Astrocyte (in vitro differentiated cells and primary cell): ENCODE data around the gene MZB1. TPM values are rescaled to one million over a fixed set of nuclear protein-coding genes. Genes with fewer than 3 reads are reported as not detected.

Experiments
- DNase-seq: peaks from one replicate; pipeline ENCODE4 v3.0.0-alpha.2; 2010; ENCODE audit warnings: low read depth
- FAIRE-seq: peaks from 2 replicates; lab custom pipeline; 2011; peaks lifted over from hg19 to GRCh38; lab: Jason Lieb, UNC
- H2AFZ ChIP-seq: 2 replicates; pipeline ENCODE4 v1.6.0; 2012; ENCODE audit warnings: low read depth, low read length, inconsistent platforms
- H3K27ac ChIP-seq: 2 replicates; pipeline ENCODE4 v1.5.1; 2011; ENCODE audit warnings: low read depth, low read length, inconsistent platforms
- H3K27me3 ChIP-seq: 2 replicates; pipeline ENCODE4 v1.6.0; 2011; ENCODE audit warnings: low read length, inconsistent platforms; ENCODE audit not compliant: insufficient read depth
- H3K36me3 ChIP-seq: 2 replicates; pipeline ENCODE4 v1.5.1; 2011; ENCODE audit warnings: low read length, inconsistent platforms; ENCODE audit not compliant: insufficient read depth
- H3K4me1 ChIP-seq: 2 replicates; pipeline ENCODE4 v1.5.1; 2011; ENCODE audit warnings: low read length, inconsistent platforms; ENCODE audit not compliant: insufficient read depth
- H3K4me2 ChIP-seq: 2 replicates; pipeline ENCODE4 v1.6.0; 2012; ENCODE audit warnings: low read length, inconsistent platforms
- H3K4me3 ChIP-seq: 2 replicates; pipeline ENCODE4 v1.5.1; 2011; ENCODE audit warnings: low read depth, mild to moderate bottlenecking, low read length, inconsistent platforms; ENCODE audit not compliant: insufficient read depth
- H3K79me2 ChIP-seq: 2 replicates; pipeline ENCODE4 v1.6.0; 2012; ENCODE audit warnings: mild to moderate bottlenecking, low read length, inconsistent platforms; ENCODE audit not compliant: insufficient read depth
- H3K9ac ChIP-seq: 2 replicates; pipeline ENCODE4 v1.6.0; 2012; ENCODE audit warnings: mild to moderate bottlenecking, low read length, inconsistent platforms
- H3K9me3 ChIP-seq: 2 replicates; pipeline ENCODE4 v1.5.1; 2012; ENCODE audit warnings: low read depth, mild to moderate bottlenecking, low read length, inconsistent platforms; ENCODE audit not compliant: insufficient read depth
- H4K20me1 ChIP-seq: 2 replicates; pipeline ENCODE4 v1.6.0; 2012; ENCODE audit warnings: low read length, inconsistent platforms; ENCODE audit not compliant: insufficient read depth
- H3K27ac Mint-ChIP-seq: one replicate; pipeline ENCODE4 v1.8.0; 2021; ENCODE audit warnings: mild to moderate bottlenecking, mixed read lengths; ENCODE audit not compliant: unreplicated experiment
- H3K27me3 Mint-ChIP-seq: one replicate; pipeline ENCODE4 v1.8.0; 2021; ENCODE audit warnings: low read depth, mixed read lengths; ENCODE audit not compliant: unreplicated experiment
- H3K36me3 Mint-ChIP-seq: one replicate; pipeline ENCODE4 v1.8.0; 2021; ENCODE audit warnings: low read depth, mixed read lengths; ENCODE audit not compliant: unreplicated experiment
- H3K4me1 Mint-ChIP-seq: one replicate; pipeline ENCODE4 v1.8.0; 2021; ENCODE audit warnings: low read depth, mixed read lengths; ENCODE audit not compliant: unreplicated experiment
- H3K4me3 Mint-ChIP-seq: one replicate; pipeline ENCODE4 v1.8.0; 2021; ENCODE audit warnings: mild to moderate bottlenecking, moderate library complexity, mixed read lengths; ENCODE audit not compliant: unreplicated experiment
- H3K9me3 Mint-ChIP-seq: one replicate; pipeline ENCODE4 v1.8.0; 2021; ENCODE audit warnings: mild to moderate bottlenecking, mixed read lengths; ENCODE audit not compliant: unreplicated experiment
- CTCF ChIP-seq: IDR thresholded peaks from 2 replicates; pipeline ENCODE4 v1.5.1; 2011; ENCODE audit warnings: low read depth, mild to moderate bottlenecking, inconsistent platforms, low read length, moderate library complexity; ENCODE audit not compliant: insufficient read depth
- EZH2 ChIP-seq: IDR thresholded peaks from 2 replicates; pipeline ENCODE4 v1.6.1; 2012; ENCODE audit warnings: mild to moderate bottlenecking, low read length, inconsistent platforms; ENCODE audit not compliant: insufficient read depth
- total RNA-seq: library from RNA; stranded (reverse); gene quantifications from 2 replicates; pipeline ENCODE4 v1.2.1, GENCODE V29; 2021

Gene MZB1
- total RNA-seq, 1 donor from 2014 or later, result not detected

- DNase-seq (no peak), FAIRE-seq (no peak)
- TF ChIP-seq EZH2 (no peak), CTCF (no peak)
- no peak overlapping the region for H2AFZ ChIP-seq
- no peaks in the 10 kb centered on the region for H3K27me3 ChIP-seq
- no peaks in the 10 kb centered on the region for H3K36me3 ChIP-seq
- Mint-ChIP-seq H3K4me1 (no peaks in the 10 kb centered on the region), H3K36me3 (peaks cover 7% of the 10 kb centered on the region), H3K27ac (peak overlapping the region; percentile 20), H3K27me3 (peaks cover 16% of the 10 kb centered on the region), H3K4me3 (no peak overlapping the region), H3K9me3 (no peaks in the 10 kb centered on the region)
- no peaks in the 10 kb centered on the region for H3K9me3 ChIP-seq
- H3K4me1 ChIP-seq, result no peaks in the 10 kb centered on the region
- H4K20me1 ChIP-seq, result peaks cover 6% of the 10 kb centered on the region
- no peak overlapping the region for H3K4me2 ChIP-seq
- H3K79me2 ChIP-seq, result no peaks in the 10 kb centered on the region
- no peak overlapping the region for H3K4me3 ChIP-seq
- no peak overlapping the region for H3K27ac ChIP-seq
- H3K9ac ChIP-seq, result no peak overlapping the region
Measured at GRCh38 chr5:139383993-139384590, 5.6 kb downstream of the MZB1 start.

- Mint-ChIP-seq H3K4me3 (no peak within 1 kb of the TSS), H3K36me3 (peaks cover 8% of the 10 kb centered on the region), H3K9me3 (no peaks in the 10 kb centered on the region), H3K27me3 (peaks cover 16% of the 10 kb centered on the region), H3K27ac (no peak within 1 kb of the TSS), H3K4me1 (no peaks in the 10 kb centered on the region)
- Histone ChIP-seq H3K27me3 (no peaks in the 10 kb centered on the region), H2AFZ (no peak within 1 kb of the TSS), H3K9me3 (no peaks in the 10 kb centered on the region), H3K79me2 (no peaks in the 10 kb centered on the region), H3K4me2 (no peak within 1 kb of the TSS), H3K4me1 (no peaks in the 10 kb centered on the region), H3K9ac (no peak within 1 kb of the TSS), H3K4me3 (no peak within 1 kb of the TSS), H3K27ac (no peak within 1 kb of the TSS), H3K36me3 (no peaks in the 10 kb centered on the region), H4K20me1 (peaks cover 7% of the 10 kb centered on the region)
- DNase-seq (no peak), FAIRE-seq (no peak)
- no peak for TF ChIP-seq CTCF
- TF ChIP-seq EZH2, result no peak
Measured at GRCh38 chr5:139383275-139383992, 6.3 kb downstream of the MZB1 start, which contains the start of gene SLC23A1. TSS of gene SLC23A1 (minus strand) at chr5:139383297. CDS start at chr5:139383253, 44 bp downstream.

- H3K27me3 Mint-ChIP-seq, result peaks cover 16% of the 10 kb centered on the region
- H3K9me3 Mint-ChIP-seq, result no peaks in the 10 kb centered on the region
- Histone ChIP-seq H3K9ac (no peak overlapping the region), H3K36me3 (no peaks in the 10 kb centered on the region), H3K9me3 (no peaks in the 10 kb centered on the region), H3K4me2 (no peak overlapping the region), H3K4me1 (no peaks in the 10 kb centered on the region), H2AFZ (no peak overlapping the region), H4K20me1 (peaks cover 7% of the 10 kb centered on the region), H3K79me2 (no peaks in the 10 kb centered on the region), H3K27ac (no peak overlapping the region), H3K27me3 (no peaks in the 10 kb centered on the region), H3K4me3 (no peak overlapping the region)
- peaks cover 8% of the 10 kb centered on the region for H3K36me3 Mint-ChIP-seq
- no peak overlapping the region for H3K4me3 Mint-ChIP-seq
- H3K27ac Mint-ChIP-seq, result no peak overlapping the region
- FAIRE-seq (no peak), DNase-seq (no peak)
- TF ChIP-seq EZH2 (no peak), CTCF (no peak)
- no peaks in the 10 kb centered on the region for H3K4me1 Mint-ChIP-seq
Measured at GRCh38 chr5:139382807-139383206, 6.9 kb downstream of the MZB1 start.
